ENCODE results near the gene SLC22A2.

Gene SLC22A2

GRCh38 chr6:160217863-160218262 is 40.8 kb downstream of the SLC22A2 start:
- DNase-seq, result no peak

- DNase-seq, result no peak
These were observed 41.5 kb downstream of the SLC22A2 start for GRCh38 chr6:160217073-160217472.

- DNase-seq, result no peak
These were observed 43.4 kb downstream of the SLC22A2 start for GRCh38 chr6:160215232-160215631.

GRCh38 chr6:160207618-160208017 is 51.0 kb downstream of the SLC22A2 start:
- DNase-seq, result no peak

- no peak for DNase-seq
These were observed 53.9 kb downstream of the SLC22A2 start for GRCh38 chr6:160204710-160205109.

GRCh38 chr6:160203953-160204352 is 54.7 kb downstream of the SLC22A2 start:
- DNase-seq, result no peak

- no peak for DNase-seq
These were observed 55.1 kb downstream of the SLC22A2 start for GRCh38 chr6:160203522-160203921.

GRCh38 chr6:160203076-160203475 is 55.5 kb downstream of the SLC22A2 start:
- no peak for DNase-seq

- DNase-seq, result no peak
These were observed 56.2 kb downstream of the SLC22A2 start for GRCh38 chr6:160202411-160202810.

GRCh38 chr6:160201061-160201460 is 57.6 kb downstream of the SLC22A2 start:
- no peak for DNase-seq

GRCh38 chr6:160198606-160199211 is 59.9 kb downstream of the SLC22A2 start:
- no peak for DNase-seq

- no peak for DNase-seq
These were observed 61.0 kb downstream of the SLC22A2 start for GRCh38 chr6:160197662-160198061.

GRCh38 chr6:160194808-160195207 is 63.8 kb downstream of the SLC22A2 start:
- DNase-seq, result no peak

GRCh38 chr6:160192840-160193239 is 65.8 kb downstream of the SLC22A2 start:
- DNase-seq, result no peak

- DNase-seq, result no peak
These were observed 67.6 kb downstream of the SLC22A2 start for GRCh38 chr6:160190973-160191372.

GRCh38 chr6:160190081-160190480 is 68.5 kb downstream of the SLC22A2 start:
- no peak for DNase-seq

- DNase-seq, result no peak
These were observed 69.8 kb downstream of the SLC22A2 start for GRCh38 chr6:160188773-160189172.

- DNase-seq, result no peak
These were observed 77.9 kb downstream of the SLC22A2 start for GRCh38 chr6:160180706-160181105.

GRCh38 chr6:160178271-160178670 is 80.3 kb downstream of the SLC22A2 start:
- DNase-seq, result no peak

- DNase-seq, result no peak
These were observed 81.4 kb downstream of the SLC22A2 start for GRCh38 chr6:160177220-160177619.

GRCh38 chr6:160174681-160175080 is 83.9 kb downstream of the SLC22A2 start:
- DNase-seq, result no peak

- DNase-seq, result no peak
These were observed 84.7 kb downstream of the SLC22A2 start for GRCh38 chr6:160173806-160174527.

- DNase-seq, result no peak
These were observed 85.9 kb downstream of the SLC22A2 start for GRCh38 chr6:160172704-160173103.

All from hypothalamus (tissue), 51 donors.